GM23338 (cell line): Measurements from ENCODE around the gene SH2D3C. TPM values are rescaled to one million over a fixed set of nuclear protein-coding genes. Genes with fewer than 3 reads are reported as not detected.

Source experiments
- ATAC-seq: fragments of 200-7000 bp; cut with Tn5 transposase; 3 replicates; pipeline ENCODE4 v1.9.1; 2020
- DNase-seq: peaks from one replicate; pipeline ENCODE4 v3.0.0-alpha.2; 2015; ENCODE audit warnings: low spot score
- H2AFZ ChIP-seq: fragments of 200-600 bp; sonication (generic); 2 replicates; pipeline ENCODE4 v1.8.0; 2016; ENCODE audit warnings: antibody characterized with exemption, mild to moderate bottlenecking, moderate library complexity
- H3F3A ChIP-seq: fragments of 200-600 bp; sonication (generic); replicated peaks from 2 replicates; pipeline ENCODE4 v1.8.0; 2017; ENCODE audit warnings: antibody characterized with exemption, mixed run types, low read depth
- H3K27ac ChIP-seq: fragments of 200-600 bp; sonication (generic); 2 replicates; pipeline ENCODE4 v1.6.1; 2016; ENCODE audit warnings: low read depth
- H3K27me3 ChIP-seq: fragments of 200-600 bp; sonication (generic); 2 replicates; pipeline ENCODE4 v1.8.0; 2016; ENCODE audit warnings: mild to moderate bottlenecking, mixed run types, moderate library complexity; ENCODE audit not compliant: insufficient read depth
- H3K36me3 ChIP-seq: fragments of 200-600 bp; sonication (generic); 2 replicates; pipeline ENCODE4 v1.8.0; 2016; ENCODE audit warnings: mild to moderate bottlenecking; ENCODE audit not compliant: insufficient read depth
- H3K4me1 ChIP-seq: fragments of 200-600 bp; sonication (generic); 2 replicates; pipeline ENCODE4 v1.8.0; 2016; ENCODE audit warnings: mild to moderate bottlenecking, moderate library complexity; ENCODE audit not compliant: insufficient read depth
- H3K4me2 ChIP-seq: fragments of 200-600 bp; sonication (generic); 2 replicates; pipeline ENCODE4 v1.7.1; 2017; ENCODE audit warnings: mixed run types
- H3K4me3 ChIP-seq: fragments of 200-600 bp; sonication (generic); 2 replicates; pipeline ENCODE4 v1.6.1; 2016; ENCODE audit warnings: mixed run types
- H3K79me2 ChIP-seq: fragments of 200-600 bp; sonication (generic); replicated peaks from 2 replicates; pipeline ENCODE4 v1.8.0; 2017; ENCODE audit warnings: mild to moderate bottlenecking; ENCODE audit not compliant: insufficient read depth
- H3K9me2 ChIP-seq: fragments of 200-600 bp; sonication (generic); 2 replicates; pipeline ENCODE4 v1.8.0; 2017; ENCODE audit not compliant: insufficient read depth
- H4K20me1 ChIP-seq: fragments of 200-600 bp; sonication (generic); replicated peaks from 2 replicates; pipeline ENCODE4 v1.8.0; 2017; ENCODE audit warnings: mild to moderate bottlenecking; ENCODE audit not compliant: insufficient read depth
- H3K27ac Mint-ChIP-seq: 2 replicates; pipeline ENCODE4 v1.8.0; 2020; ENCODE audit warnings: inconsistent platforms, mild to moderate bottlenecking, moderate library complexity, mixed read lengths
- H3K27me3 Mint-ChIP-seq: 3 replicates; pipeline ENCODE4 v1.8.0; 2022; ENCODE audit warnings: low read depth, mild to moderate bottlenecking, moderate library complexity, mixed read lengths, inconsistent platforms; ENCODE audit not compliant: insufficient read depth, poor library complexity
- H3K36me3 Mint-ChIP-seq: 3 replicates; pipeline ENCODE4 v1.8.0; 2021; ENCODE audit warnings: low read depth, mild to moderate bottlenecking, inconsistent platforms, moderate library complexity, mixed read lengths
- H3K4me1 Mint-ChIP-seq: 3 replicates; pipeline ENCODE4 v1.8.0; 2020; ENCODE audit warnings: mild to moderate bottlenecking, inconsistent platforms, mixed read lengths
- H3K4me3 Mint-ChIP-seq: 3 replicates; pipeline ENCODE4 v1.8.0; 2021; ENCODE audit warnings: moderate library complexity, mild to moderate bottlenecking, inconsistent platforms, mixed read lengths
- H3K9me3 Mint-ChIP-seq: 3 replicates; pipeline ENCODE4 v1.8.0; 2020; ENCODE audit warnings: moderate library complexity, mild to moderate bottlenecking, inconsistent platforms, mixed read lengths
- CREB1 ChIP-seq: fragments of 250-450 bp; sonication (Bioruptor Pico); IDR thresholded peaks from 2 replicates; pipeline ENCODE4 v1.5.0; 2020; ENCODE audit warnings: low read depth, mild to moderate bottlenecking, moderate library complexity
- CTCF ChIP-seq, 2 experiments: fragments of 200-600 bp in 1 of 2; sonication (generic) in 1 of 2; conservative IDR thresholded peaks; 2 replicates each; pipeline versions ENCODE4 v1.5.1 to v1.6.1; 2016 to 2017; ENCODE audit warnings: antibody characterized with exemption in 2 of 2, low read depth in 2 of 2, mild to moderate bottlenecking in 2 of 2, moderate library complexity in 1 of 2
- ETS1 ChIP-seq: IDR thresholded peaks from 2 replicates; pipeline ENCODE4 v1.6.1; 2016; ENCODE audit warnings: antibody characterized with exemption
- EZH2 ChIP-seq: fragments of 200-600 bp; sonication (generic); IDR thresholded peaks from one replicate; pipeline ENCODE4 v1.8.0; 2017; ENCODE audit warnings: antibody characterized with exemption, mild to moderate bottlenecking, low read depth; ENCODE audit not compliant: unreplicated experiment
- EZH2phosphoT487 ChIP-seq: fragments of 200-600 bp; sonication (generic); IDR thresholded peaks from one replicate; pipeline ENCODE4 v1.8.1; 2018; ENCODE audit warnings: antibody characterized with exemption; ENCODE audit not compliant: unreplicated experiment
- JUNB ChIP-seq: IDR thresholded peaks from one replicate; pipeline ENCODE4 v1.6.1; 2016; ENCODE audit warnings: antibody characterized with exemption; ENCODE audit not compliant: unreplicated experiment
- NANOG ChIP-seq: IDR thresholded peaks from 2 replicates; pipeline ENCODE4 v1.6.1; 2016; ENCODE audit warnings: antibody characterized with exemption, borderline replicate concordance
- POLR2AphosphoS5 ChIP-seq: IDR thresholded peaks from 2 replicates; pipeline ENCODE4 v1.6.1; 2016; ENCODE audit warnings: antibody characterized with exemption, low read depth
- STAT1 ChIP-seq: IDR thresholded peaks from one replicate; pipeline ENCODE4 v1.6.1; 2016; ENCODE audit warnings: antibody characterized with exemption; ENCODE audit not compliant: unreplicated experiment
- ZNF114 ChIP-seq: fragments of 250-450 bp; sonication (Bioruptor Pico); IDR thresholded peaks from 2 replicates; pipeline ENCODE4 v1.5.0; 2020; ENCODE audit warnings: mild to moderate bottlenecking, moderate library complexity
- ZNF331 ChIP-seq: fragments of 250-450 bp; sonication (Bioruptor Pico); IDR thresholded peaks from 2 replicates; pipeline ENCODE4 v1.5.0; 2020; ENCODE audit warnings: low read depth, mild to moderate bottlenecking, moderate library complexity
- polyA plus RNA-seq: library from polyadenylated mRNA; unstranded; fragments of >200 nt; fragmentation: Nextera tagmentation; extraction: Ambion mirVana; gene quantifications from 2 replicates; pipeline ENCODE4 v1.2.1, GENCODE V29; 2016
- total RNA-seq: library from RNA; depleted of rRNA; stranded (reverse); fragments of >200 nt; shearing (Covaris generic); gene quantifications from 2 replicates; pipeline ENCODE4 v1.2.3, GENCODE V29; 2014
- TF ChIP-seq, protein P1 (sequence below): IDR thresholded peaks from one replicate; pipeline ENCODE4 v1.6.1; 2018; ENCODE audit warnings: antibody characterized with exemption; ENCODE audit not compliant: unreplicated experiment

The SH2D3C gene
- total and polyA plus RNA-seq, 2 experiments from 2014 or later = 4.2 to 4.5 TPM

DNA sequence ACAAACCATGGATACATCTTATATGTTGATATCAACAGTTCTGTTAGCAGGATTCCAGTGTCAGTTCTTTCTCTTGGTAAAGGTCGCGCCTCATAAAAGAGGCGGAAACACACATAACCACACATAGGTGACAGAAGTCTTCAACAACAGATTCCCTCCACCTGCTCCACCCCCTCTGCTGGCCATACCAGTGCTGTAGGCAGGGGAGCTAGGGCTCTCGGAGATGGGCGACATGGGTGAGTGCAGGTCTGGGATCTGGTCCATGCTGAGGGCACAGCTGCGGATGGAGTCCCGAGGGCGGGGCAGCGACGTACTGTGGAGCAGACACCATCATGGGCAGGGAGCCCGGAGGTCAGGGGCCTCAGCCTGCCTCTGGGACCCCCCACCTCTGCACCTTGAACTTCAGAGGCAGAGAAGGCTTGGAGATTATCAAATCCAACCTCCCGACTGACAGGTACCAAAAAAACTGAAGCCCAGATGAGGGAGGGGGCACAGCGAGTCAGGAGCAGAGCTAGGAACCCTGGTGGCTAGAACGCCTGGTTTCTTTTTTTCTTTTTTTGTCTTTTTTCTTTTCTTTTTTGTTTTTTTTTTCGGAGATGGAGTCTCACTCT lies 31.4 kb downstream of the SH2D3C start (continued):
- TF ChIP-seq EZH2phosphoT487 (no peak), CTCF (conservative IDR thresholded peaks at IDR 0.05; ENCODE audit: low read depth in 2 of 2) (no peak; a peak in 1 of 4 replicates), POLR2AphosphoS5 (no peak), CREB1 (CRISPR knock-in tag) (no peak), ETS1 (no peak), STAT1 (no peak), NANOG (no peak)
- TF ChIP-seq, protein P1, sequence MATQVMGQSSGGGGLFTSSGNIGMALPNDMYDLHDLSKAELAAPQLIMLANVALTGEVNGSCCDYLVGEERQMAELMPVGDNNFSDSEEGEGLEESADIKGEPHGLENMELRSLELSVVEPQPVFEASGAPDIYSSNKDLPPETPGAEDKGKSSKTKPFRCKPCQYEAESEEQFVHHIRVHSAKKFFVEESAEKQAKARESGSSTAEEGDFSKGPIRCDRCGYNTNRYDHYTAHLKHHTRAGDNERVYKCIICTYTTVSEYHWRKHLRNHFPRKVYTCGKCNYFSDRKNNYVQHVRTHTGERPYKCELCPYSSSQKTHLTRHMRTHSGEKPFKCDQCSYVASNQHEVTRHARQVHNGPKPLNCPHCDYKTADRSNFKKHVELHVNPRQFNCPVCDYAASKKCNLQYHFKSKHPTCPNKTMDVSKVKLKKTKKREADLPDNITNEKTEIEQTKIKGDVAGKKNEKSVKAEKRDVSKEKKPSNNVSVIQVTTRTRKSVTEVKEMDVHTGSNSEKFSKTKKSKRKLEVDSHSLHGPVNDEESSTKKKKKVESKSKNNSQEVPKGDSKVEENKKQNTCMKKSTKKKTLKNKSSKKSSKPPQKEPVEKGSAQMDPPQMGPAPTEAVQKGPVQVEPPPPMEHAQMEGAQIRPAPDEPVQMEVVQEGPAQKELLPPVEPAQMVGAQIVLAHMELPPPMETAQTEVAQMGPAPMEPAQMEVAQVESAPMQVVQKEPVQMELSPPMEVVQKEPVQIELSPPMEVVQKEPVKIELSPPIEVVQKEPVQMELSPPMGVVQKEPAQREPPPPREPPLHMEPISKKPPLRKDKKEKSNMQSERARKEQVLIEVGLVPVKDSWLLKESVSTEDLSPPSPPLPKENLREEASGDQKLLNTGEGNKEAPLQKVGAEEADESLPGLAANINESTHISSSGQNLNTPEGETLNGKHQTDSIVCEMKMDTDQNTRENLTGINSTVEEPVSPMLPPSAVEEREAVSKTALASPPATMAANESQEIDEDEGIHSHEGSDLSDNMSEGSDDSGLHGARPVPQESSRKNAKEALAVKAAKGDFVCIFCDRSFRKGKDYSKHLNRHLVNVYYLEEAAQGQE = no peak

DNA sequence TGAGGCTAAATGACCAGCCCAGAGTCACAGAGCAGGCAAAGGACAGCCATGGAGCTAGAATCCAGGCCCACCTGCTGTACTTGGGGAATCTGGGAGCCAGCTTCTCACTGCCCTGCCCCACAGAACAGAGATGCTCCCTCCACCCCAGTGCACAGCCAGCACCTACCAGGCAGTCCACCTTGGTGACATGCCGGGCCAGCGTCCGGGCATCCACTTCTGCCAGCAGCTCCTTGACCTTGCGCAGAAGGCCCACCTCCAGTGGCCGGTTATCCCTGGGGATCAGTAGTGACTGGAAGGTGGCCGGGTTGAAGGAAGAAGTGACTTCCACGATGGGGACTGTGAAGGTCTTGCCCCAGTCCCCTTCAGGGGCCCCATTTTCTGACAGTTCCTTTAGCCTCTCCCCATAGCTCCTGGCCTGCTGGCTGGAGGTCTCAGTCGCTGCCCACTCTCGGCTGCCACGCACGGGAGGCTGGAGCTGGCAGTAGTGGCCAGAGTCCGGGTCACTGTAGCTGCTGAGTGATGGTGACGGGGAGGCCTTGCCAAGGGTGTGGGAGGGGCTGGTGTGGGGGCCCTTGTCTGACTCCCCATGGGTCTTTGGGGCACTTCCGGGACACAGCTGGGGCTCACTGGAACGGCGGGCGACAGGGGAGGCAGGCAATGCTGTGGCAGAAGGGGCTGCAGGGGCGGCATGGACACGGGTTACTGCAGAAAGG lies 33.9 kb downstream of the SH2D3C start:
- no peak for DNase-seq
- H4K20me1 ChIP-seq = no peaks in the 10 kb centered on the region; the same call in 1 of the 2 replicates
- no peak for TF ChIP-seq JUNB
- no peak for TF ChIP-seq ZNF114 (CRISPR knock-in tag)
- TF ChIP-seq CTCF (conservative IDR thresholded peaks at IDR 0.05; ENCODE audit: low read depth in 2 of 2) = no peak
- no peak for TF ChIP-seq NANOG
- TF ChIP-seq, protein P1 = no peak
- no peak for TF ChIP-seq ETS1
- no peak for TF ChIP-seq ZNF331 (CRISPR knock-in tag)
- TF ChIP-seq EZH2 = no peak

More for the DNA sequence above, 33.9 kb downstream of the SH2D3C start:
- H3K4me1 Mint-ChIP-seq = peaks cover 6% of the 10 kb centered on the region; the same call in 2 of the 3 replicates
- Histone ChIP-seq H3K27ac (no peak overlapping the region), H3K36me3 (no peaks in the 10 kb centered on the region), H3F3A (0 out of 2 replicates have a peak, but pooled peaks cover 6% of the 10 kb centered on the region), H3K79me2 (no peaks in the 10 kb centered on the region), H3K4me2 (no peak overlapping the region), H3K27me3 (no peaks in the 10 kb centered on the region), H3K4me3 (no peak overlapping the region), H3K9me2 (no peaks in the 10 kb centered on the region), H3K4me1 (no peaks in the 10 kb centered on the region; the same call in 1 of the 2 replicates), H2AFZ (no peak overlapping the region)
- no peak overlapping the region for H3K27ac Mint-ChIP-seq
- H3K9me3 Mint-ChIP-seq = no peaks in the 10 kb centered on the region
- no peaks in the 10 kb centered on the region for H3K36me3 Mint-ChIP-seq
- H3K4me3 Mint-ChIP-seq = no peak overlapping the region
- no peak for ATAC-seq
- H3K27me3 Mint-ChIP-seq = peaks cover 4% of the 10 kb centered on the region
